Measurements from ENCODE around the gene DRD3.

DRD3 gene

GRCh38 chr3:114114719-114115118, 64.1 kb downstream of the DRD3 start:
- Histone ChIP-seq H3K27ac (ENCODE audit: low read length) (no peak overlapping the region), H3K36me3 (ENCODE audit: control insufficient read depth, low read depth, low read length) (no peaks in the 10 kb centered on the region), H3K4me1 (ENCODE audit: control insufficient read depth, low read depth, low read length) (peaks cover 17% of the 10 kb centered on the region), H3K9ac (ENCODE audit: low read length) (no peak overlapping the region), H3K27me3 (ENCODE audit: control insufficient read depth, insufficient read depth, low read length) (no peaks in the 10 kb centered on the region), H3K9me3 (ENCODE audit: control insufficient read depth, low read depth, low read length) (no peaks in the 10 kb centered on the region), H3K4me3 (ENCODE audit: low read length) (no peak overlapping the region)

DNA sequence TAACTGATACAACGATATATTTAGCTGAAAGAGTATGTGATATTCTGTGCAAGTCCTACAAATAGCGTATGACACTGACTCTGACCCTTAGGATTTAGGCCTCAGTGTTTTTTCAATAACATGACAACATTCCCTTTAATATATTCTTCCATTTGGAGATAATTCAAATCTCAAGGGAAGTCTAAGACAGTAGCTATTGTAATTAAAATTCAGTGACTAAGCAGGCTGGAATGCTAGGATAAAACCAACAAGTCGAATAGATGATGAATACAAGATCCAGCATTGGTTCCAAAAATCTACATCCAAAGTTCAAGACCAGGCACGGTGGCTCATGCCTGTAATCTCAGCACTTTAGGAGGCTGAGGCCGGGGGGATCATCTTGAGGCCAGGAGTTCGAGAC, 66.2 kb downstream of the DRD3 start:
- Histone ChIP-seq H3K9ac (ENCODE audit: low read length) (no peak overlapping the region), H3K9me3 (ENCODE audit: control insufficient read depth, low read depth, low read length) (no peaks in the 10 kb centered on the region), H3K4me1 (ENCODE audit: control insufficient read depth, low read depth, low read length) (peaks cover 21% of the 10 kb centered on the region), H3K4me3 (ENCODE audit: low read length) (no peak overlapping the region), H3K27ac (ENCODE audit: low read length) (no peak overlapping the region), H3K36me3 (ENCODE audit: control insufficient read depth, low read depth, low read length) (no peaks in the 10 kb centered on the region), H3K27me3 (ENCODE audit: control insufficient read depth, insufficient read depth, low read length) (no peaks in the 10 kb centered on the region)

DNA sequence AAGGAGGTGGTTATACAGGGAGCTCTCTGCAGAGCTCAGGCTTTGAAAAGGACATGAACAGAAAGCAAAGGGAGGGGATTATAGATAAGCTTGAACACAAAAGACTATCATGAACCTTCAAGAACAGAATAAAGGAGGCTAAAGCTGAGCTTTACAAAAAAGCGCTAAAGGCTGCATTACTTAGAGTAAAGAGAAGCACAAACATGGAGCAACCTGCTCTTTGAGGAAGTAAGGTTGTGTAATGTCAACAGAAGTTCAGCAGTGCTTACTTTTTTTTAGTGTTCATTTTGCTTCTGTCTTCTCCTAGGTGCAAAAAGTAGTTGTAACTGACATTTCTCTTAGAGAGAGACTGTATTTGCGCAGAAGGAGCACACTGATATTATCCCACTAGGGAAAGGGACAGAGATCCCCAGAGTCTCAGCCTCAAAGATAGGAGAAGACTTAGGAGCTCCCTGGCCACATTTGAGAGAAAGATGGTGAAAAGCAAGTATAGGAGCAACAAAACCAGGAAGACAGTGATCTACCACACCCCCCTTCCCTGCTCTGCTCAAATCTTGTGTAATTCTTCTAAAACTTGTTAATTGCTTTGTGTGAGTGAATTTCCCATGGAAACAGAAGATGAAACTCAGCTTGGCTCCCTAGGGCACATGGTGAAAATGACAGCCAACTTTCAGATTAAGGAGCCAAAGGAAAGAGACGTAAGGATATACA, 67.6 kb downstream of the DRD3 start:
- H3K9ac ChIP-seq (ENCODE audit: low read length) = no peak overlapping the region
- peaks cover 21% of the 10 kb centered on the region for H3K4me1 ChIP-seq (ENCODE audit: control insufficient read depth, low read depth, low read length)
- no peaks in the 10 kb centered on the region for H3K9me3 ChIP-seq (ENCODE audit: control insufficient read depth, low read depth, low read length)
- no peak overlapping the region for H3K4me3 ChIP-seq (ENCODE audit: low read length)
- no peaks in the 10 kb centered on the region for H3K27me3 ChIP-seq (ENCODE audit: control insufficient read depth, insufficient read depth, low read length)
- H3K36me3 ChIP-seq (ENCODE audit: control insufficient read depth, low read depth, low read length) = no peaks in the 10 kb centered on the region
- no peak overlapping the region for H3K27ac ChIP-seq (ENCODE audit: low read length)

- H3K4me1 ChIP-seq (ENCODE audit: control insufficient read depth, low read depth, low read length) = peaks cover 21% of the 10 kb centered on the region
- H3K9me3 ChIP-seq (ENCODE audit: control insufficient read depth, low read depth, low read length) = no peaks in the 10 kb centered on the region
- no peaks in the 10 kb centered on the region for H3K27me3 ChIP-seq (ENCODE audit: control insufficient read depth, insufficient read depth, low read length)
- no peaks in the 10 kb centered on the region for H3K36me3 ChIP-seq (ENCODE audit: control insufficient read depth, low read depth, low read length)
- H3K9ac ChIP-seq (ENCODE audit: low read length) = no peak overlapping the region
- peak overlapping the region; percentile 6 for H3K4me3 ChIP-seq (ENCODE audit: low read length)
- H3K27ac ChIP-seq (ENCODE audit: low read length) = no peak overlapping the region
Measured at GRCh38 chr3:114110439-114110838, 68.4 kb downstream of the DRD3 start.

- Histone ChIP-seq H3K9ac (ENCODE audit: low read length) (no peak overlapping the region), H3K4me3 (ENCODE audit: low read length) (no peak overlapping the region), H3K36me3 (ENCODE audit: control insufficient read depth, low read depth, low read length) (no peaks in the 10 kb centered on the region), H3K9me3 (ENCODE audit: control insufficient read depth, low read depth, low read length) (no peaks in the 10 kb centered on the region), H3K4me1 (ENCODE audit: control insufficient read depth, low read depth, low read length) (peaks cover 21% of the 10 kb centered on the region), H3K27ac (ENCODE audit: low read length) (no peak overlapping the region), H3K27me3 (ENCODE audit: control insufficient read depth, insufficient read depth, low read length) (no peaks in the 10 kb centered on the region)
Measured at GRCh38 chr3:114108137-114108536, 70.7 kb downstream of the DRD3 start.

DNA sequence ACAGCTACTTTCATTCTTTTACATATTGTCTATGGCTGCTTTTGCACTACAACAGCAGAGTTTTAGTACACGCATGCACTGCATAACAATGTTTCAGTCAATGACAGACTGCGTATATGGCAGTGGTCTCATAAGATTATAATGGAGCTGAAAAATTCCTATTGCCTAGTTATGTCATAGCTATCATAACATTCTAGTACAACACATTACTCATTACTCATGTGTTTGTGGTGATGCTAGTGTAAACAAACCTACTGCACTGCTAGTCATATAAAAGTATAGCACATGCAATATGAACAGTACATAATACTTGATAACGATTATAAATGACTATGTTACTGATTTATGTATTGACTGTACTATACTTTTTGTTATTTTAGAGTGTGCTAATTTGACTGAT, 74.4 kb downstream of the DRD3 start:
- Histone ChIP-seq H3K9ac (ENCODE audit: low read length) (no peak overlapping the region), H3K4me1 (ENCODE audit: control insufficient read depth, low read depth, low read length) (peaks cover 7% of the 10 kb centered on the region), H3K9me3 (ENCODE audit: control insufficient read depth, low read depth, low read length) (no peaks in the 10 kb centered on the region), H3K27me3 (ENCODE audit: control insufficient read depth, insufficient read depth, low read length) (no peaks in the 10 kb centered on the region), H3K36me3 (ENCODE audit: control insufficient read depth, low read depth, low read length) (no peaks in the 10 kb centered on the region), H3K4me3 (ENCODE audit: low read length) (no peak overlapping the region), H3K27ac (ENCODE audit: low read length) (no peak overlapping the region)

DNA sequence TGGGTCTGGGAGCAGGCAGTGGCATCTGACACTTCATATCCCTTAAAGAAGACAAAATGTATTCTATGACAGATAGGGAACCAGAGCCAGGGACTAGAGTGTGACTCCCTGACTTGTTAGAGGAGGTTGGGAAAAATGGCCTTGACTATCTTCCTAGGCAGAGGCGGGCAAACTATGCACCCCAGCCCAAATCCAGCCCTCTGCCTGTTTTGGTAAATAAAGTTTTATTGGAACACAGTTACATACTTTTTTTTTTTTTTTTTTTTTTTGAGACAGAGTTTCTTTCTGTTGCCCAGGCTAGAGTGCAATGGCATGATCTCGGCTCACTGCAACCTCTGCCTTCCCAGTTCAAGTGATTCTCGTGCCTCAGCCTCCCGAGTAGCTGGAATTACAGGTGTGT, 75.0 kb downstream of the DRD3 start:
- no peaks in the 10 kb centered on the region for H3K36me3 ChIP-seq (ENCODE audit: control insufficient read depth, low read depth, low read length)
- peaks cover 6% of the 10 kb centered on the region for H3K4me1 ChIP-seq (ENCODE audit: control insufficient read depth, low read depth, low read length)
- no peaks in the 10 kb centered on the region for H3K27me3 ChIP-seq (ENCODE audit: control insufficient read depth, insufficient read depth, low read length)
- no peak overlapping the region for H3K9ac ChIP-seq (ENCODE audit: low read length)
- no peaks in the 10 kb centered on the region for H3K9me3 ChIP-seq (ENCODE audit: control insufficient read depth, low read depth, low read length)
- H3K4me3 ChIP-seq (ENCODE audit: low read length) = no peak overlapping the region
- no peak overlapping the region for H3K27ac ChIP-seq (ENCODE audit: low read length)

DNA sequence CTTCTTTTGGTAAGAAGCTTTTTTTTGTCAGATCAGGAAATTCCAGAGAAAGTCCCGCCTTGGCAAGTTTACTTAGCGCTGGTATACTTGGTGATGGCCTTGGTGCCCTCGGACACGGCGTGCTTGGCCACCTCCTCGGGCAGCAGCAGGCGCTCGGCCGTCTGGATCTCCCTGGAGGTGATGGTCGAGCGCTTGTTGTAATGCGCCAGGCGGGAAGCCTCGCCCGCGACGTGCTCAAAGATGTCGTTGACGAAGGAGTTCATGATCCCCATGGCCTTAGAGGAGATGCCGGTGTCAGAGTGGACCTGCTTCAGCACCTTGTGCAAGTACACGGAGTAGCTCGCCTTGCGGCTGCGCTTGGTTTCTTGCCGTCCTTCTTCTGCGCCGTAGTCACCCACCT, 75.7 kb downstream of the DRD3 start:
- peaks cover 6% of the 10 kb centered on the region for H3K4me1 ChIP-seq (ENCODE audit: control insufficient read depth, low read depth, low read length)
- no peak overlapping the region for H3K9ac ChIP-seq (ENCODE audit: low read length)
- no peaks in the 10 kb centered on the region for H3K36me3 ChIP-seq (ENCODE audit: control insufficient read depth, low read depth, low read length)
- no peak overlapping the region for H3K4me3 ChIP-seq (ENCODE audit: low read length)
- H3K27me3 ChIP-seq (ENCODE audit: control insufficient read depth, insufficient read depth, low read length) = no peaks in the 10 kb centered on the region
- H3K27ac ChIP-seq (ENCODE audit: low read length) = no peak overlapping the region
- H3K9me3 ChIP-seq (ENCODE audit: control insufficient read depth, low read depth, low read length) = no peaks in the 10 kb centered on the region

- Histone ChIP-seq H3K9me3 (ENCODE audit: control insufficient read depth, low read depth, low read length) (no peaks in the 10 kb centered on the region), H3K4me3 (ENCODE audit: low read length) (no peak overlapping the region), H3K9ac (ENCODE audit: low read length) (no peak overlapping the region), H3K27ac (ENCODE audit: low read length) (no peak overlapping the region), H3K36me3 (ENCODE audit: control insufficient read depth, low read depth, low read length) (no peaks in the 10 kb centered on the region), H3K4me1 (ENCODE audit: control insufficient read depth, low read depth, low read length) (peaks cover 6% of the 10 kb centered on the region), H3K27me3 (ENCODE audit: control insufficient read depth, insufficient read depth, low read length) (no peaks in the 10 kb centered on the region)
Measured at GRCh38 chr3:114101101-114101500, 77.8 kb downstream of the DRD3 start.

DNA sequence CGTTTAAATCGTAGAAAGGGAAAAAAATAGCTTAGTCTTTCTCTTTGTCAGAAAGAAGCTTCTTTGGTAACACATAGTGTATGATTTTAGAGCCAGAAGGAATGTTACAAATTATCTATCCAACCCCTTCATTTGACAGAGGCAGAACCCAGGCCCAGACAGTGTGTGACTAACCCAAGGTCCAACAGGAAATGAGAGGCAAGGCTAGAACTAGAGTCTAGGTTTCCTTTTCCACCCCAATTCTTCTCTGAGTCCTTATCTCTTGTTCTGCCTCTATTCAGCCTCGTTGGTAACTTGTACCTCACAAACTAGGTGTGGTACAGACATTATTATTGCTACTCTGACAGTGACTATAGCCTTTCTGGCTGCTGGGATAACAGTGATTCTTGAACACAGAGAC, 83.1 kb downstream of the DRD3 start:
- Histone ChIP-seq H3K27me3 (ENCODE audit: control insufficient read depth, insufficient read depth, low read length) (no peaks in the 10 kb centered on the region), H3K36me3 (ENCODE audit: control insufficient read depth, low read depth, low read length) (no peaks in the 10 kb centered on the region), H3K4me3 (ENCODE audit: low read length) (no peak overlapping the region), H3K4me1 (ENCODE audit: control insufficient read depth, low read depth, low read length) (peaks cover 5% of the 10 kb centered on the region), H3K9ac (ENCODE audit: low read length) (no peak overlapping the region), H3K9me3 (ENCODE audit: control insufficient read depth, low read depth, low read length) (no peaks in the 10 kb centered on the region), H3K27ac (ENCODE audit: low read length) (no peak overlapping the region)

- Histone ChIP-seq H3K9me3 (ENCODE audit: control insufficient read depth, low read depth, low read length) (no peaks in the 10 kb centered on the region), H3K27me3 (ENCODE audit: control insufficient read depth, insufficient read depth, low read length) (no peaks in the 10 kb centered on the region), H3K36me3 (ENCODE audit: control insufficient read depth, low read depth, low read length) (no peaks in the 10 kb centered on the region), H3K27ac (ENCODE audit: low read length) (no peak overlapping the region), H3K9ac (ENCODE audit: low read length) (no peak overlapping the region), H3K4me3 (ENCODE audit: low read length) (no peak overlapping the region), H3K4me1 (ENCODE audit: control insufficient read depth, low read depth, low read length) (peaks cover 5% of the 10 kb centered on the region)
Measured at GRCh38 chr3:114093596-114093995, 85.3 kb downstream of the DRD3 start.

GRCh38 chr3:114093016-114093380, 85.9 kb downstream of the DRD3 start:
- Histone ChIP-seq H3K27ac (ENCODE audit: low read length) (no peak overlapping the region), H3K27me3 (ENCODE audit: control insufficient read depth, insufficient read depth, low read length) (no peaks in the 10 kb centered on the region), H3K9me3 (ENCODE audit: control insufficient read depth, low read depth, low read length) (no peaks in the 10 kb centered on the region), H3K9ac (ENCODE audit: low read length) (no peak overlapping the region), H3K36me3 (ENCODE audit: control insufficient read depth, low read depth, low read length) (peaks cover 1% of the 10 kb centered on the region), H3K4me1 (ENCODE audit: control insufficient read depth, low read depth, low read length) (peaks cover 5% of the 10 kb centered on the region), H3K4me3 (ENCODE audit: low read length) (no peak overlapping the region)
